Activated naive CD4-positive, alpha-beta T cell treated with anti-CD3 and anti-CD28 coated beads, Interleukin-2, amount 50 U/mL, for 72 hours (primary cell): ENCODE results near the gene CD34. TPM values are rescaled to one million over a fixed set of nuclear protein-coding genes. Genes with fewer than 3 reads are reported as not detected.
A peak's percentile ranks its signal among the peaks of the same experiment; 100 is the strongest.

Experiments
- ATAC-seq, 2 donors: fragments of 150-1000 bp; cut with Tn5 transposase; 2 replicates each; pipeline ENCODE4 v1.10.0; 2021; ENCODE audit warnings: mild to moderate bottlenecking in 2 of 2, moderate library complexity in 2 of 2
- DNase-seq, 2 donors: peaks; one replicate each; pipeline ENCODE4 v3.0.0; 2021 to 2022; ENCODE audit warnings: low spot score in 2 of 2
- H3K27ac Mint-ChIP-seq, 2 donors: one replicate each; pipeline ENCODE4 v1.8.0; 2022; ENCODE audit warnings: mild to moderate bottlenecking in 2 of 2, mixed read lengths in 2 of 2
- H3K36me3 Mint-ChIP-seq, 2 donors: one replicate each; pipeline ENCODE4 v1.8.0; 2022; ENCODE audit warnings: mixed read lengths in 2 of 2
- H3K9me3 Mint-ChIP-seq, 2 donors: one replicate each; pipeline ENCODE4 v1.8.0; 2022; ENCODE audit warnings: mixed read lengths in 2 of 2
- total RNA-seq, 2 donors: library from RNA; stranded (reverse); gene quantifications; one replicate each; pipeline ENCODE4 v1.2.3, GENCODE V29; 2022

The CD34 gene
- total RNA-seq, 2 donors from 2014 or later: 0.07 to 0.16 TPM

GRCh38 chr1:207857447-207857846 is 53.5 kb downstream of the CD34 start:
- Mint-ChIP-seq H3K36me3 (peaks cover 12 to 23% of the 10 kb centered on the region in 2 donors), H3K27ac (no peak overlapping the region), H3K9me3 (no peaks in the 10 kb centered on the region)
- ATAC-seq (no peak), DNase-seq (no peak)

- Mint-ChIP-seq H3K9me3 (no peaks in the 10 kb centered on the region), H3K36me3 (peaks cover 5 to 16% of the 10 kb centered on the region in 2 donors), H3K27ac (no peak overlapping the region)
- ATAC-seq (no peak), DNase-seq (no peak)
These were observed 54.5 kb downstream of the CD34 start for GRCh38 chr1:207856276-207857023.

GRCh38 chr1:207854001-207854400 is 56.9 kb downstream of the CD34 start:
- ATAC-seq: no peak
- Mint-ChIP-seq H3K36me3 (peaks cover 5 to 21% of the 10 kb centered on the region in 2 donors), H3K27ac (no peak overlapping the region), H3K9me3 (no peaks in the 10 kb centered on the region)
- DNase-seq: no peak

- no peak for ATAC-seq
- no peak overlapping the region for H3K27ac Mint-ChIP-seq
- DNase-seq: no peak
- H3K9me3 Mint-ChIP-seq: no peaks in the 10 kb centered on the region
- peaks cover 5 to 21% of the 10 kb centered on the region in 2 donors for H3K36me3 Mint-ChIP-seq
These were observed 57.6 kb downstream of the CD34 start for GRCh38 chr1:207853372-207853757.

- Mint-ChIP-seq H3K9me3 (no peaks in the 10 kb centered on the region), H3K27ac (peak overlapping the region in 1 of 2 donors; percentile 76), H3K36me3 (peaks cover 5 to 21% of the 10 kb centered on the region in 2 donors)
- DNase-seq (peak in 1 of 2 donors; percentile 38), ATAC-seq (no peak)
These were observed 58.2 kb downstream of the CD34 start for GRCh38 chr1:207852576-207853371.

- DNase-seq (peak in 1 of 2 donors; percentile 16), ATAC-seq (no peak)
- Mint-ChIP-seq H3K36me3 (peaks cover 5 to 21% of the 10 kb centered on the region in 2 donors), H3K27ac (no peak overlapping the region), H3K9me3 (no peaks in the 10 kb centered on the region)
These were observed 59.2 kb downstream of the CD34 start for GRCh38 chr1:207851696-207852095.

GRCh38 chr1:207850621-207851407 is 60.1 kb downstream of the CD34 start:
- ATAC-seq: no peak
- peaks cover under 1 to 16% of the 10 kb centered on the region in 2 donors for H3K36me3 Mint-ChIP-seq

GRCh38 chr1:207849646-207850045 is 61.3 kb downstream of the CD34 start:
- Mint-ChIP-seq H3K9me3 (no peaks in the 10 kb centered on the region), H3K36me3 (peaks cover 0 to 25% of the 10 kb centered on the region in 2 donors), H3K27ac (peak overlapping the region in 1 of 2 donors; percentile 14)
- no peak for ATAC-seq
- DNase-seq: no peak

More at GRCh38 chr1:207850621-207851407, 60.1 kb downstream of the CD34 start:
- DNase-seq: peak in 1 of 2 donors; percentile 37
- no peaks in the 10 kb centered on the region for H3K9me3 Mint-ChIP-seq
- H3K27ac Mint-ChIP-seq: peak overlapping the region in 1 of 2 donors; percentile 16

GRCh38 chr1:207849016-207849415 is 61.9 kb downstream of the CD34 start:
- H3K27ac Mint-ChIP-seq: peak overlapping the region; percentile 14 to 83
- ATAC-seq (no peak), DNase-seq (peak in 1 of 2 donors; percentile 13)
- H3K9me3 Mint-ChIP-seq: no peaks in the 10 kb centered on the region
- peaks cover 0 to 27% of the 10 kb centered on the region in 2 donors for H3K36me3 Mint-ChIP-seq

- ATAC-seq: peak; percentile 95 to 99
- H3K27ac Mint-ChIP-seq: peak overlapping the region; percentile 73 to 77
- peaks cover 0 to 27% of the 10 kb centered on the region in 2 donors for H3K36me3 Mint-ChIP-seq
- H3K9me3 Mint-ChIP-seq: no peaks in the 10 kb centered on the region
- peak in 1 of 2 donors; percentile 73 for DNase-seq
These were observed 62.7 kb downstream of the CD34 start for GRCh38 chr1:207848234-207848633.

GRCh38 chr1:207847116-207847515 is 63.8 kb downstream of the CD34 start:
- Mint-ChIP-seq H3K9me3 (no peaks in the 10 kb centered on the region), H3K36me3 (peaks cover 0 to 19% of the 10 kb centered on the region in 2 donors), H3K27ac (no peak overlapping the region)
- DNase-seq: peak in 1 of 2 donors; percentile 13
- ATAC-seq: no peak

GRCh38 chr1:207845109-207845508 is 65.8 kb downstream of the CD34 start:
- peak in 1 of 2 donors; percentile 28 for DNase-seq
- H3K36me3 Mint-ChIP-seq: peaks cover 0 to 13% of the 10 kb centered on the region in 2 donors
- H3K27ac Mint-ChIP-seq: peak overlapping the region; percentile 33 to 41

GRCh38 chr1:207844371-207844770 is 66.6 kb downstream of the CD34 start:
- H3K27ac Mint-ChIP-seq: peak overlapping the region in 1 of 2 donors; percentile 67
- DNase-seq (no peak), ATAC-seq (no peak)
- peaks cover 0 to 14% of the 10 kb centered on the region in 2 donors for H3K36me3 Mint-ChIP-seq
- no peaks in the 10 kb centered on the region for H3K9me3 Mint-ChIP-seq

More at GRCh38 chr1:207845109-207845508, 65.8 kb downstream of the CD34 start:
- ATAC-seq: no peak
- H3K9me3 Mint-ChIP-seq: no peaks in the 10 kb centered on the region

GRCh38 chr1:207842506-207842905 is 68.4 kb downstream of the CD34 start:
- ATAC-seq: no peak
- peaks cover 0 to 28% of the 10 kb centered on the region in 2 donors for H3K36me3 Mint-ChIP-seq
- no peak overlapping the region for H3K27ac Mint-ChIP-seq
- DNase-seq: peak in 1 of 2 donors; percentile 33
- peaks cover 0 to 4% of the 10 kb centered on the region in 2 donors for H3K9me3 Mint-ChIP-seq

- peaks cover 0 to 4% of the 10 kb centered on the region in 2 donors for H3K9me3 Mint-ChIP-seq
- no peak overlapping the region for H3K27ac Mint-ChIP-seq
- no peak for ATAC-seq
- peak in 1 of 2 donors; percentile 46 for DNase-seq
- H3K36me3 Mint-ChIP-seq: peaks cover 0 to 34% of the 10 kb centered on the region in 2 donors
These were observed 69.0 kb downstream of the CD34 start for GRCh38 chr1:207841901-207842300.

GRCh38 chr1:207841293-207841692 is 69.6 kb downstream of the CD34 start:
- Mint-ChIP-seq H3K27ac (no peak overlapping the region), H3K9me3 (peaks cover 0 to 8% of the 10 kb centered on the region in 2 donors), H3K36me3 (peaks cover 0 to 40% of the 10 kb centered on the region in 2 donors)
- no peak for DNase-seq
- ATAC-seq: no peak
